ENCODE data around the gene PRPF40B. TPM values are rescaled to one million over a fixed set of nuclear protein-coding genes. Genes with fewer than 3 reads are reported as not detected.

The PRPF40B gene
- total and polyA plus RNA-seq, 4 donors, result 11.3 to 69.0 (median 34.6) TPM

DNA sequence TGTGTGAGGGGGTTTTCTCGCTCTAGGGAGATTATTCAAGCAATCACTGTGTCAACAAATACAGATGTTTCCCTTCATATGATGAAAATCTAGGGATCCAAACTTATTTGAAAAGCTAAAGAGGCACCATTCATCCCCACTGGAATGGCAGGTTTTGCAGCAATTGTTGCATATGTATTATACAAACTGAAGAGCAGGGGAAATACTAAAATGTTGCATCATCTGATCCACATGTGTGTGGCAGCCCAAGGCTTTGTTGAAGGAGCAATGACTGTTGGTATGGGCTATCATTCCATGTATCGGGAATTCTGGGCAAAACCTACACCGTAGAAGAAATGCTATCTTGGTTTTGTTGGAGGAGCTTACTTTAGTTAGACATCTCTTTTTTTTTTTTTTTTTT, 4.1 kb upstream of the PRPF40B start:
- intact Hi-C loops (cut with DNase I), result no loop called here
- 73 to 89% methylated on average over 3 of the region's 3 CpGs for WGBS, 2 donors
- Histone ChIP-seq H3K9me3 (ENCODE audit: control insufficient read depth, low read length) (no peaks in the 10 kb centered on the region), H3K4me3 (ENCODE audit: low read length in 2 of 2) (no peak overlapping the region), H3K27me3 (ENCODE audit: control insufficient read depth in 1 of 2, insufficient read depth in 2 of 2, low read length in 1 of 2) (no peaks in the 10 kb centered on the region), H3K27ac (ENCODE audit: low read depth in 1 of 2, low read length in 2 of 2) (no peak overlapping the region), H3K36me3 (ENCODE audit: control insufficient read depth in 1 of 2, insufficient read depth in 2 of 2, low read length in 1 of 2) (no peaks in the 10 kb centered on the region), H3K4me1 (ENCODE audit: control insufficient read depth in 1 of 2, insufficient read depth in 2 of 2, low read length in 2 of 2) (no peaks in the 10 kb centered on the region)
- ATAC-seq (ENCODE audit: low FRiP score) (no peak), DNase-seq (no peak)

- Histone ChIP-seq H3K27me3 (ENCODE audit: control insufficient read depth in 1 of 2, insufficient read depth in 2 of 2, low read length in 1 of 2) (no peaks in the 10 kb centered on the region), H3K27ac (ENCODE audit: low read depth in 1 of 2, low read length in 2 of 2) (peak overlapping the region in 1 of 2 donors; percentile 82), H3K4me3 (ENCODE audit: low read length in 2 of 2) (peak overlapping the region; percentile 45 to 75), H3K4me1 (ENCODE audit: control insufficient read depth in 1 of 2, insufficient read depth in 2 of 2, low read length in 2 of 2) (no peaks in the 10 kb centered on the region), H3K9me3 (ENCODE audit: control insufficient read depth, low read length) (no peaks in the 10 kb centered on the region), H3K36me3 (ENCODE audit: control insufficient read depth in 1 of 2, insufficient read depth in 2 of 2, low read length in 1 of 2) (no peaks in the 10 kb centered on the region)
- DNase-seq, result no peak
- ATAC-seq (ENCODE audit: low FRiP score), result peak; percentile 21
- intact Hi-C loops (cut with DNase I), result no loop called here
- WGBS, 2 donors, result 1 to 2% methylated on average over 33 of the region's 33 CpGs
Observed at GRCh38 chr12:49621651-49622500, 1.5 kb upstream of the PRPF40B start.

DNA sequence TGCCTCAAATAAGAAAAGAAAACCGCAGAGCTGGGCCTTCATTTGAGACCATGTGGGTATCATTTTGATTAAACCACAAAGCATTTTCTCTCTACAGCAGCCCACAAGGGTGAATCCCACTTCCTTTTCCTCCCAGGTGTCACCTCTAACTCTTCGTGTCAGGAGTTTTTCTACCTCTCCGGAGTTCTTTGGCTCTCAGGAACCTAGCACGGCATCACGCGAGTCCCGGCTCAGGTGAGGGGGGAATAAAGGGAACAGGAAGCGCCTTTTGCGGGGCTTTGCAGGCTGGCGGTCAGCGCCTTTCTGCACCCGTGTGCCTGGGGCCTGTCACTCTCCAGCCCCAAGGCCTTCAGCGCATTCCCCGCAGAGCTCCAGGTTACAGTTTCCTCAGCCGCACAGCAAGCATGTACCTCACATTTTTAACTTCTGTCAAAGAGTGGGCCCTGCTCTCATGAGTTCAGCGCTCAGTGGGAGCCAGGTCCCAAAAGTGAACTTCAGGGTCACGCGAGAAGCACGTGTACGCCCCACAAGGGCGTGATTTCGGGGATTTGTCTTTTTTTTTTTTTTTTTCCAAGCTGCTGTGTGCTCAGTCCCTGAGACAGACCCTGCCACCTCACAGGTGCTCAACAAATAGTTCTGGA, 740 bp upstream of the PRPF40B start:
- H3K27me3 ChIP-seq (ENCODE audit: control insufficient read depth in 1 of 2, insufficient read depth in 2 of 2, low read length in 1 of 2), result no peaks in the 10 kb centered on the region
- H3K9me3 ChIP-seq (ENCODE audit: control insufficient read depth, low read length), result no peaks in the 10 kb centered on the region
- intact Hi-C loops (cut with DNase I), result no loop called here
- no peaks in the 10 kb centered on the region for H3K36me3 ChIP-seq (ENCODE audit: control insufficient read depth in 1 of 2, insufficient read depth in 2 of 2, low read length in 1 of 2)
- H3K27ac ChIP-seq (ENCODE audit: low read depth in 1 of 2, low read length in 2 of 2), result peak overlapping the region in 1 of 2 donors; percentile 82
- peak; percentile 49 for ATAC-seq (ENCODE audit: low FRiP score)
- peak overlapping the region; percentile 45 to 75 for H3K4me3 ChIP-seq (ENCODE audit: low read length in 2 of 2)
- no peaks in the 10 kb centered on the region for H3K4me1 ChIP-seq (ENCODE audit: control insufficient read depth in 1 of 2, insufficient read depth in 2 of 2, low read length in 2 of 2)
- DNase-seq, result no peak
- 1% methylated on average over 22 of the region's 22 CpGs for WGBS, 2 donors

DNA sequence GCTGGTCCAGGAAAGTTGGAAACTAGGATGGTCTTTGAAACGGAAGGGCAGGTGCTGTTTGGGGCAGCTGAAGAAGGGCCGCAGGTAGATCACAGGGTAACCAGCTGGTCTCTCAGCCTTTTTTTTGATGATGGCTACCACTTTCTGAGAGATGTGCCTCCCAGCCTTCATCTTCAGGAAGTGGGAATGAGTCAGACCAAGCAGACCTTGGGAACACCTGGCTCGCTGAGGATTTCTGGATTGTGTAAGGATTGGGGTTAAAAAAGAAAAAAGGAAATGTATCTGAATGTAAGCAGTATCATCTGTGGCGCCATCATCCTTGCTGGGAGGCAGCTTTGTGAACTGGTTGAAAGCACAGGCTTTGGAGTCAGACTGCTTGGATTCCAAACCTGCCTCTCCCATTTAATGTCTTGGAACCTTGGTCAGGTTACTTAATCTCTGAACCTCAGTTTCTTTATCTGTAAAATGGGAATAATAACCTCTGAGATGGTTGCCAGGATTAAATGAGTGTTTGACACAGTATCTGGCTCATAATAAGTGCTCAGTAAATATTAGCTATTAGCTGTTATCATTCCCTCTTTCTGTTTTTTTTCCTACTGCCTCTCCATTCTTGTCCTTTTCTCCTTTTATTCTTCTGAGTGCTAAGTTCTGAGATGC, 1.7 kb downstream of the PRPF40B start:
- 67 to 76% methylated on average over 4 of the region's 4 CpGs for WGBS, 2 donors
- no peaks in the 10 kb centered on the region for H3K27me3 ChIP-seq (ENCODE audit: control insufficient read depth in 1 of 2, insufficient read depth in 2 of 2, low read length in 1 of 2)
- peak overlapping the region in 1 of 2 donors; percentile 46 for H3K27ac ChIP-seq (ENCODE audit: low read depth in 1 of 2, low read length in 2 of 2)
- DNase-seq (no peak), ATAC-seq (ENCODE audit: low FRiP score) (no peak)
- no peak overlapping the region for H3K4me3 ChIP-seq (ENCODE audit: low read length in 2 of 2)
- H3K4me1 ChIP-seq (ENCODE audit: control insufficient read depth in 1 of 2, insufficient read depth in 2 of 2, low read length in 2 of 2), result no peaks in the 10 kb centered on the region
- intact Hi-C loops (cut with DNase I), result no loop called here
- H3K36me3 ChIP-seq (ENCODE audit: control insufficient read depth in 1 of 2, insufficient read depth in 2 of 2, low read length in 1 of 2), result no peaks in the 10 kb centered on the region
- H3K9me3 ChIP-seq (ENCODE audit: control insufficient read depth, low read length), result no peaks in the 10 kb centered on the region

DNA sequence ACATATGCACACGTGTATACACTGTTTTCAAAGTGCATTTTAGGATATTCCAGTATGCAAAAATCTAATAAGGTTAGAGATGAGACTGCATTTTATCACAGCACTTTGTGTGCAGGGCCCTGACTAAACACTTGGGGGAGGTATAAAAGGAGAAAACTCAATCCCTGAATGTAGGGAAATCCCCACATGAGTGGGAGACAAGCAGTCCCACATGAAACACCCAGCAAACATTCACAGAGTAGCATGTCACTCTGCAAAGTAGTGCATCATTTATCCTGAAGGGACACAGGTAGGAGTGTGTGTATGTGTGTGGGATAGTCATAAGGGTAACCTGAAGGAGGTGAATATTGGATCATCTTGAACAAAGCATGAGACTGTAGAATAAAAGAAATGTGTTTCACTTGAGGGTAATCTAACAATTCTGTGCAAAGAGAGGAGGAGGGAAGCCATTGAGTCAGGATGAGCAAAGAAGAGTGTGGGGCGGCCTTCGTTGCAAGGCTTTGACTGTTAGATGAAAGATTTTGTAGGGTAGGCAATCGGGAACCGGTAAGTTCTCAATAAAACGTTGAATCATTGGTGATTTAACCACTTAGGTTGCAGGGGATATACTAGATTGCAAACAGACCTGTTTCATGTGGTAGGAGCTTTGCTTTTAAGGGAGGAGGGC, 2.9 kb downstream of the PRPF40B start:
- Histone ChIP-seq H3K9me3 (ENCODE audit: control insufficient read depth, low read length) (no peaks in the 10 kb centered on the region), H3K27ac (ENCODE audit: low read depth in 1 of 2, low read length in 2 of 2) (no peak overlapping the region), H3K4me1 (ENCODE audit: control insufficient read depth in 1 of 2, insufficient read depth in 2 of 2, low read length in 2 of 2) (no peaks in the 10 kb centered on the region), H3K36me3 (ENCODE audit: control insufficient read depth in 1 of 2, insufficient read depth in 2 of 2, low read length in 1 of 2) (no peaks in the 10 kb centered on the region), H3K4me3 (ENCODE audit: low read length in 2 of 2) (no peak overlapping the region), H3K27me3 (ENCODE audit: control insufficient read depth in 1 of 2, insufficient read depth in 2 of 2, low read length in 1 of 2) (no peaks in the 10 kb centered on the region)
- DNase-seq (no peak), ATAC-seq (ENCODE audit: low FRiP score) (no peak)
- 83 to 85% methylated on average over 6 of the region's 6 CpGs for WGBS, 2 donors
- intact Hi-C loops (cut with DNase I), result no loop called here

- H3K4me3 ChIP-seq (ENCODE audit: low read length in 2 of 2), result no peak overlapping the region
- no peaks in the 10 kb centered on the region for H3K9me3 ChIP-seq (ENCODE audit: control insufficient read depth, low read length)
- intact Hi-C loops (cut with DNase I), result no loop called here
- no peak overlapping the region for H3K27ac ChIP-seq (ENCODE audit: low read depth in 1 of 2, low read length in 2 of 2)
- 86 to 90% methylated on average over 1 of the region's 1 CpG for WGBS, 2 donors
- no peaks in the 10 kb centered on the region for H3K4me1 ChIP-seq (ENCODE audit: control insufficient read depth in 1 of 2, insufficient read depth in 2 of 2, low read length in 2 of 2)
- H3K27me3 ChIP-seq (ENCODE audit: control insufficient read depth in 1 of 2, insufficient read depth in 2 of 2, low read length in 1 of 2), result no peaks in the 10 kb centered on the region
- H3K36me3 ChIP-seq (ENCODE audit: control insufficient read depth in 1 of 2, insufficient read depth in 2 of 2, low read length in 1 of 2), result no peaks in the 10 kb centered on the region
- no peak for DNase-seq
- no peak for ATAC-seq (ENCODE audit: low FRiP score)
Observed at GRCh38 chr12:49626836-49627235, 3.5 kb downstream of the PRPF40B start.

DNA sequence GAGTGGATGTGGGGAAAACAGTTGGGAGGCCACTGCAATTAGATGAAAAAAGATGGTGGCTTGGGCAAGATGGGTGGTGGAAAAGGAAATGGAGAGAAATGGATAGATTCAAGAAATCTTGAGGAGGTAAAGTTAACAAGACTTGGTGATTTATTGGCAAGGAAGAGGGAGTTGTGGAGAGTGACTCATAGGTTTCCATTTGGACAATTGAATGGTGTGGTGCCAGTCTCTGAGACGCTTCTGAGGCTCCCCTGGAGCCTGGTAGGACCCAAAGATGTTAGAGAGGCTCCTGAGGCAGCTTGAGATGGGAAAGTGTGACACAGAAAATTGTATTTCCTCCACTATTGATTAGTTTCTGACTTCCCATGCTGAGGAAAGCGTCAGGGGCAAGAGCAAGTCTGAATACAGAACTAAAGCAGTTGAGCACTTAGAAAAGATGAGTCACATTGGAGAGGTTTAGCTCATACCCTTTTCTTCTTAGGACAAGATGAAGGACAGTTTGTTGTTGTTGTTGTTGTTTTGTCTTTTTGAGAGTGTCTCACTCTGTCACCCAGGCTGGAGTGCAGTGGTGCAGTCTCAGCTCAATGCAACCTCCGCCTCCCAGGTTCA, 4.5 kb downstream of the PRPF40B start:
- H3K27ac ChIP-seq (ENCODE audit: low read depth in 1 of 2, low read length in 2 of 2), result no peak overlapping the region
- no peaks in the 10 kb centered on the region for H3K9me3 ChIP-seq (ENCODE audit: control insufficient read depth, low read length)
- H3K36me3 ChIP-seq (ENCODE audit: control insufficient read depth in 1 of 2, insufficient read depth in 2 of 2, low read length in 1 of 2), result no peaks in the 10 kb centered on the region
- no peaks in the 10 kb centered on the region for H3K4me1 ChIP-seq (ENCODE audit: control insufficient read depth in 1 of 2, insufficient read depth in 2 of 2, low read length in 2 of 2)
- DNase-seq, result no peak
- intact Hi-C loops (cut with DNase I), result no loop called here
- H3K27me3 ChIP-seq (ENCODE audit: control insufficient read depth in 1 of 2, insufficient read depth in 2 of 2, low read length in 1 of 2), result no peaks in the 10 kb centered on the region
- ATAC-seq (ENCODE audit: low FRiP score), result no peak
- no peak overlapping the region for H3K4me3 ChIP-seq (ENCODE audit: low read length in 2 of 2)
- 65 to 67% methylated on average over 3 of the region's 3 CpGs for WGBS, 2 donors

DNA sequence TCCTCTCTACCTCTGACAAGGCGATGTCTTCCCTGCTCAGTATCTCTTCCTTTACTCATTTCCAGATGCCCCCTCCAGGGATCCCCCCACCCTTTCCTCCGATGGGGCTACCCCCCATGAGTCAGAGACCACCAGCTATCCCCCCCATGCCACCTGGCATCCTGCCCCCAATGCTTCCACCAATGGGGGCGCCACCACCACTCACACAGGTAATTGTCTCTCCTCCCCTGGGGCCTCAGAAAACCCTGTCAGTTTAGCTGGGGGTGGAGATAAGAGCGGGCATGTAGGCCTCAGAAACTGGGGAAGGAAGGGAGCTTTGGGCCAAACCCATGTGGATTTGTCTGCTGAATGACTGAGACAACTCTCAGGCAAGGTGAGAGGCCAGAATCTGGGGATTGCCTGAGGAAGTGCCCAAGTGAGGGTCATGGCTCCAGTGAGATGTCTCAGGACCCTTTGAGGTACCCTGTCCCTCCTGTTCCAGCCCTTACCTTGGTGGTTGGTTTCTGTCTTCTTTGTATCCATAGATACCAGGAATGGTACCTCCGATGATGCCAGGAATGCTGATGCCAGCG, 8.1 kb downstream of the PRPF40B start:
- ATAC-seq (ENCODE audit: low FRiP score) (no peak), DNase-seq (no peak)
- intact Hi-C loops (cut with DNase I), result no loop called here
- no peaks in the 10 kb centered on the region for H3K4me1 ChIP-seq (ENCODE audit: control insufficient read depth in 1 of 2, insufficient read depth in 2 of 2, low read length in 2 of 2)
- 82 to 90% methylated on average over 6 of the region's 6 CpGs for WGBS, 2 donors
- no peak overlapping the region for H3K4me3 ChIP-seq (ENCODE audit: low read length in 2 of 2)
- H3K27me3 ChIP-seq (ENCODE audit: control insufficient read depth in 1 of 2, insufficient read depth in 2 of 2, low read length in 1 of 2), result no peaks in the 10 kb centered on the region
- no peak overlapping the region for H3K27ac ChIP-seq (ENCODE audit: low read depth in 1 of 2, low read length in 2 of 2)
- H3K9me3 ChIP-seq (ENCODE audit: control insufficient read depth, low read length), result no peaks in the 10 kb centered on the region
- peaks cover 0 to 3% of the 10 kb centered on the region in 2 donors for H3K36me3 ChIP-seq (ENCODE audit: control insufficient read depth in 1 of 2, insufficient read depth in 2 of 2, low read length in 1 of 2)

Data from aorta (tissue), 5 donors.